Islet of Langerhans (tissue), 1 donor: ENCODE results near the gene VSIG10L.

Experiments
- FAIRE-seq: peaks from one replicate; lab custom pipeline; 2011; peaks lifted over from hg19 to GRCh38; lab: Jason Lieb, UNC

The VSIG10L gene

DNA sequence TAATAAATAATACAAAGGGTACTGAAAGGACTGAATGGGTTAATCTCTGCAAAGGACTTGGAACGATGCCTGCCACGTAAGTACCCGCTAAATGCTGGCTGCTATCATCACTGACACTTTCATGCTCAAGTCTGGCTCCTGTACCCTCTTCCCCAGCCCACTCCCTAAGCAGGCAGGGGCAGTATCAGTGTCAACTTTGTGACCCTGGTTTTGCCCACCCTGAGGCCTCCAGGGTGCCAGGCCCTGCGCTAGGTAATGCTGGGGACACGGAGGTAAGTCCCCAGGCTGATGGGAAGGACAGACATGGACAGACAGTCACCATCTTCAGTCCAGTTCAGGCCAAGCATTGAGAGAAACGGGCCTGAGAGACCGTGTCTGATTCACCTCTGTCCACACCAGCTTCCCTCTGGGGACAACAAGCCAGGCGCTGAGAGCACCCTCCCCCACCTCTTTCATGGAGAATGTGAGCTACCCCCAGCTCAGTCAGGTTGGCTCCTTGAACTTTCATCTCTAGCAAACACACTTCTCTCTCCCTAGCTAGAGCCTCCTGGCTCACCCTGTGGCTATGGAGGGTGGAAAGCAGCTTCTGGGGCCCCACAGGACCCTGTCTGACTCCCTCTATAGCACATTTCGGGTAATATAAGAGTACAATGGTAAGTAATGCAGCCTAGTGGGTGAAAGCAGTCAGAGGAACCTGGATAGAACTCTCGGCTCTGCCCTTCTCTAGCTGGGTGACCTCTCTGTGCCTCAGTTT lies 23.4 kb upstream of the VSIG10L start:
- FAIRE-seq = no peak

DNA sequence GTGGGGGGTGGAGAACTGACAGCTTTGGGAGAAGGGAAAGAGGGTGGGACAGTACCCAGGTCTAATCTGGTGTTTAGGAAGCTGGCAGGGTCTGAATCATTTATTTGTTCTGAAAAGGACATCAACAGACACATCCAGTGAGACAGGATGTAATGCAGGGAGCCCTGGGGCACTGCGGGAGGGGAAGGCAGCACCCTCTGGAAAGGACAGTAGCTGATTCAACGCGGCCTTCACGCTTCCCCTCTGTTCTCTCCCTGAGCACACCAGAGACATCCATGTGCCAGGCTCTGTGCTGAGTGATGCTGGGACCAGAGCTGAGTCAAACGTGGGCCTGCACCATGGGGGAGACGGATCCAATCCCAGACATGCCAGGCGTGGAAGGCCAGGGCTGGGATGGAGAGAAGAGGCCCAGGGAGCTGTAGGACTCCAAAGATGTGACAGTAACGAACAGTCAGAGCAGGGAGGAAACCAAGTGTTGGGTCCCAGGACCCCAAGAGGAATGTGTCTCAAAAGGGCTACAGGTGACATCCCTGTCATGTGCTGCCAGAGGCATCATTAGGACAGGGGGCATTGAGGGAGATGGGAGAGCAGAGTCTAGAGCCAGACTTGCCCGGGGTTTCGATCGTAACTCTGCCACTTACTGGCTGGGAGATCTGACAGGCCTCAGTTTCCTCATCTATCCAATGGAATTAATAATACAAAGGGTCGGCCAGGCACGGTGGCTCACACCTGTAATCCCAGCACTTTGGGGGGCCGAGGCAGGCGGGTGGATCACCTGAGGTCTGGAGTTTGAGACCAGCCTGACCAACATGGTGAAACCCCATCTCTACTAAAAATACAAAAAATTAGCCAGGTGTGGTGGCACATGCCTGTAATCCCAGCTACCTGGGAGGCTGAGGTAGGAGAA lies 22.5 kb upstream of the VSIG10L start:
- no peak for FAIRE-seq

DNA sequence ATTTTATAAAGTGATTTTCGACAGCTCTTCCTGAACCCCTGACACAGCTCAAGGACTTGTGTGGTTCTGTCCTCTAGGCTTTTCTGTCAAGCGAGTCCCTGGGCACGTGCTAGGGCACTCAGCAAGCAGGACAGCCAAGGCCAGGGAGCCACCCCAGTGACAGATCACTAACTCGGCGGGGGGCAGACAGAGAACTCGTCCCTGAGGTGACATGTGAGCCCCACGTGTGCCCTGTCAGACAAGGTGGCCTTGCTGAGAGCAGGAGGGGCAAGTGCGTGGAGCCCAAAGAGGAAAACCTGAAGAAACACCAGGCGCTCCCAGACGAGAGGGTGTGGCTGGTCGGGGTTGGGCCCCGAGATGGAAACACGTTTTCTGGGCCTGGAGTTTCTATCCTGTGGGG lies 19.3 kb upstream of the VSIG10L start:
- no peak for FAIRE-seq

DNA sequence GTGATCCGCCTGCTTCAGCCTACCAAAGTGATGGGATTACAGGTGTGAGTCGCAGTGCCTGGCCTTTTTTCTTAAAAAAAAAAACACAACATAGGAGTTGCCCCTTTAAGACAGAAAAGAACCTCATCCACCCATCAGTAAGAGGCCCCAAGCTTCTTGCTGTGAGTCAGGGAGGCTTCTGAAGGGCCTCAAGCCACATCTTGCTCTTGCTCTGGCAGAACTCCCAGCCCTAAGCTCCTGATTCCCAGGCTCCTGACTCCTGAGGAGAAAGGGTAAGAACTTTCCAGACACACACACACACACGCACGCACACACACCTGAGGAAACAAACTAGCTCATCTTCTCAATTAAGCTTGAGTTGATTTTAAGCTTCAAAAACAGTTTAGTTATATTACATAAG lies 17.4 kb upstream of the VSIG10L start:
- FAIRE-seq = no peak

DNA sequence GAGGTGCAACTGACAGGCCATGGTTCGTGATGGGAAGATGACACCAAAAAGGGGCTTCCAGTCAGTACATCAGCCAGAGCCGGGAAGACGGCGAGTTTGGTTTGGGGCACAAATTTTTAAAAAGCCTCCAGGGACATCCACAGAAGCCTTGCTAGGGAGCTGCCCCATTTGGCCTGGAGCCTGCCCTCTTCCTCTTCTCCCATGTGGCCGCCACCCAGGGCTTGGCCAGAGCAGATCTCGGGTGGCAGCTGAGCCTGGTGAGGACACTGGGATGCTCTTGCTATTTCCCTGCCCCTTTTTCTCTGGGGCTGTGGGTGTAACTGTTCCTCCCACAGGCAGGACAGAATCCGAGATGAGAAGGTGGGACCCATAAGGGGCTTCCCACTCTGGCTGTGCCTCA lies 16.0 kb upstream of the VSIG10L start:
- FAIRE-seq = no peak

DNA sequence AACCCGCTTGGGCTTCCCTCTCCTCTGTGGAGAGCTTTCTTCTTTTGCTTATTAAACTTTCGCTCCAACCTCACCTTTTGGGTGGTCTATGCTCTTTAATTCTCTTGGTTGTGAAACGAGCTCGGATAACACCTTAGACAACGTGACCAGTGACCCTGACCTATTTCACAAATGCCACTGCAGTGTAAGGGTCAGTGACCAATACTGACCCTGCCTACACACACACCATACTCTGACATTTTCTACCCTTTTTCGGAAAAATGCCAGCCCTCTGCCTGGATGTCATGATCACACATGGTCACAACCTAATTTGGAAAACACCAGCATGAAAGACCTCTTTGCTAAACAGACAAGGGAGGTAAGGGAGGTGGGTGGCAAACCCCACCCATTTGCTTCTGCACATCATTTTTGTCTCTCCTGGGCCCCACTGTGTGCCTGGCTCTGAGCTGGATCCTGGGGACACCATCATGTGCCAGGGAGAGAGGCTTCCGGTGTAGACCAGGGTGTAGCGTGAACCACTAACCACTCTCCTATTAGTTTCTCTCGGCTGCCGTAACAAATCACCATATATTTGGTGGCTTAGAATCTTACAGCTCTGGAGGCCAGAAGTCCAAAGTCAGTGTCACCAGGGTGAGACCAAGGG lies 14.3 kb upstream of the VSIG10L start:
- FAIRE-seq = no peak

DNA sequence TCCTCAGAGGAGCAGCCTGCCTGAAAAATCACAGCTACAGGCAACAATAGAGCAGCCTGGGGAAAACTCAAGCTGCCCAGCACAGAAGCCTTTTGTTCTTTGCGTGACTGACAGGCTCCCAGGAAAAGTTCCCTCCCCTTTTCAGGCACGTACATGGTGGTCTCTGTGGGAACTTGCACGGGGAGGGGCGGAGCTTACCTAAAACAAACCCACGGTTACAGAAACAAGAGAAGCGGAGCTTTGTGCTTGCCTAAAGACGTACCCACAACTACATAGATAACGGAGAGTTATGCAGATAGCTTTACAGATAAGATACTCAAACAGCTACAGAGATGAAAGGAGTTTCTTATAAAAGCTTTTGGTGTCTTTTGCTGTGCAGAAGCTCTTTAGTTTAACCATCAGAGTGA lies 12.8 kb upstream of the VSIG10L start:
- no peak for FAIRE-seq

DNA sequence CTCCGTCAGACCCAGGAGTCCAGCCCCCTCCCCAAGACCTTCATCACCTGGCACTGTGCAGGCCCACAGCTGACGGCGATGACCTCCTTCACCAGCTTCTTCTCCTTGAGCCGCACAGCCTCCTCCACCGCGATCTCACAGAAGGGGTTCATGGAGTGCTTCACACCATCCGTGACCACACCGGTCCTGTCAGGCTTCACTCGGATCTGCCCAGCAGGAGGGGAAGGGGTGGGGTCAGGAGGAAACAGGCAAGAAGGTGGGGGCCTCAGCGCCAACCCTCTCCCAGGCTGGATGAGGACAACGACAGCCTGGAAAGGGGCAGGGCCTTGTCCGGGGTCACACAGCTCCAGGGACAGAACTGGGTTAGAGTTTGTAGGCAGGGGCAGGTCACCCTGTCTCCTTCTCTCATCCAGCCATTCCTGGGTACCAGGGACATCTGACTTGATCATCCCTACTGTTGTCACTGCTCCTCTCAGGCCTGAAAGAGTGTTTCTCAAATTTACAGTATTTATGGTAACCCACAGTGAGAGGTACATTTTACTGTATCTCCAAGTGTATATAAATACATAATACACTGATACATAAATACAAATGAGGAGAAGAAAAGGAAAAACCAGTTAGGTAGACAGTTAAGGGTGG lies 12.3 kb upstream of the VSIG10L start:
- FAIRE-seq = no peak

DNA sequence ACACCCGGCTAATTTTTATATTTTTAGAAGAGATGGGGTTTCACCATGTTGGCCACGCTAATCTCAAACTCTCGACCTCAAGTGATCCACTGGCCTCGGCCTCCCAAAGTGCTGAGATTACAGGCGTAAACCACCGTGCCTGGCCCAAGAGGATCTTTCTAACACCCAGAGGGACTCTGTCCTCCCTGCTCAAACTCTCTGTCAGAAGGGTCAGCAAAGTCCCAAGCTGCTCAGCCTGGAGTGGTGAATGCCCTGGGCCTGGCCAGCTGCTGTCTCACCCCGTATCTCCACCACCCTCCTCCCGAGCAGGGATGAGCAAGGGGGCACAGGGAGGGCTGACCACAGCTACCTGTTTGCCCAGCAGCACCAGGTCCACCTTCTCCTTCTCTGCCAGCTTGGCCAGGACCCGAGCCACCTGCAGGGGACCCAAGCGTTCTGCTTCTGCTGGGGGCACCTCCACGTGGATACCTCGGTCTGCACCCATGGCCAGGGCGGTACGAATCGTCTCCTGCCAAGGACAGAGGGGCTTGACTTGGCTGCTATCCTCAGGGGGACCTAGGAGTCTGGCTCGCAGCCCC lies 10.9 kb upstream of the VSIG10L start:
- no peak for FAIRE-seq

DNA sequence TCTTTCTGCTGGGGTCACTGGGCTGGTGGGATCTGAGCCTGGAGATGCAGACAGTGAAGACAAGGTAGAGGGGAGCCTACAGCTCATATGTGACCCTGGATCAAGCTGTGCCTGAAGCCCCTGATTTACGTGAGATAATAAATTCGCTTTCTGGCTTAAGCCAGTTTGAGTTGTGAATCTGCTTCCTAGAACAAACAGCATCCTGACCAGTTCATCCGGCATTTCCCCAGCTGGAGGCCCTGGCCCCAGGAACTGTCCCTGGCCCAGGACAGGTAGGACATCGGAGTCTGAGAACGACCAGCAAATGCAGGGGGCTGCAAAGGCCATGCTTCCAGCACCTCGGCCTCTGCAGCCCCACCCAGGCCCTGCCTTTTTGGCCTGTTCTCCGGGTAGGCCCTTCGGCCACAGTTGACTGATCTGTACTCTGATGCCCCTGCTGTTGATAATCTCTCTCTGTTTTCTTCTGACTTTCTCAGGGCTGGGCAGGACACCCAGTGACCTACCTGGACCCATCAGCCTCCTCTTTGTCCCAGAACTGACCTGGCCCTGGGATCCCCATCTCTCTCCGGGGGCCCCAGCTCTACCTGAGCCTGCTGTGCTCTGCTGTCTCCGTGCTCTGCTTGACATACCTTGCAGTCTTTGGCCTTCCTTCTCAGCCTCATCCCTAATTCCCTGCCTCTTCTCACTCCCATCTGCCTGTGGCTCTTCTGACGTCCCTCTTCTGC lies 9.5 kb upstream of the VSIG10L start:
- no peak for FAIRE-seq

DNA sequence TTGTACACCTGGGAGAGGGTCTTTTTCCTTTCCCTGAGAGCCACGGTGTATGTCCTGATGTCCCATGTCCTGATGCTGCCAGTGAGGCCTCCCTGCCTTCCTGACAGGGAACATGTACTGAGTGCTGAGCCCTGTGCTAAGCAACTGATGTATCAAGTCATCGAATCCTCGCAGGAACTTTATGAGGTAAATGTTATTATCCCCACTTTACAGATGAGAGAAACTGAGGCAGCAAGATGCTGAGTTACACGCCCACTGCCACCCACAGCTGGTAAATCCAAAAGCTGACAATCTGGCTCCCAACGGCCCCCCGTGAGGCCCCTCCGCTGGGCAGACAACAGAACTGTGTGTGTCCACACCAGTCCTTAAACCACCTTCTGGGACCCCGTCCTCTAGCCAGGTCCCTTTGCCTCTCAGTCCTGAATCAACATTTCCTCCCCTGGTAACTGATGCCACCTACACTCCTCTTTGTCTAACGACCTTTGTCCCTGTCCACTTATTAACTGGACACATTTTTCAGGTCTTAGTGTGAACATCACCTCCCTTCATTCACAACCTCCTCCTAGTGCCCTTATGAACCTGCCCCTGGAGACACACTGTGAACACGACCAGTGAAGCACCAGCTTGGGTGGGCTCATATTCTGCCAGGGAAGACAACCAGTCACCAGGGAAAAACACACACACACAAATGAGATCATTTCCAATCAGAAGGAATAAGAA lies 5.4 kb upstream of the VSIG10L start:
- no peak for FAIRE-seq

DNA sequence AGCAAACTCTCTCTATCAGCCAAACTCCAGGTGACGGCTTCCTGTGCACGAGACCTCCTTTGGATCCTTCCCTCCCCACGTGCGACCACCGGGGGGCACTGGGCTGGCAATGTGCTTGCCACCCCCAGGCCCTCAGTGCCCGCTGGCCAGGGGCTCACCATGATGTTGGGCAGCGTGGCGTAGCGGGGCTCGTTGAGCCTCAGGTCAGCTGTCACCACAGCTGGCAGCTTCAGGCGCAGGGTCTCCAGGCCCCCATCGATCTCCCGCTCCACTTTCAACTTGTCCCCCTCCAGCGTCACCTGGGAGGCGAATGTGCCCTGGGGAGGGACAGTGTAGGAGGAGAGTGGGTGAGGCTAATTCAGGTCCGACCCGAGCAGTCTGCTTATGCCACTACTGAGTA lies 4.8 kb upstream of the VSIG10L start:
- no peak for FAIRE-seq

DNA sequence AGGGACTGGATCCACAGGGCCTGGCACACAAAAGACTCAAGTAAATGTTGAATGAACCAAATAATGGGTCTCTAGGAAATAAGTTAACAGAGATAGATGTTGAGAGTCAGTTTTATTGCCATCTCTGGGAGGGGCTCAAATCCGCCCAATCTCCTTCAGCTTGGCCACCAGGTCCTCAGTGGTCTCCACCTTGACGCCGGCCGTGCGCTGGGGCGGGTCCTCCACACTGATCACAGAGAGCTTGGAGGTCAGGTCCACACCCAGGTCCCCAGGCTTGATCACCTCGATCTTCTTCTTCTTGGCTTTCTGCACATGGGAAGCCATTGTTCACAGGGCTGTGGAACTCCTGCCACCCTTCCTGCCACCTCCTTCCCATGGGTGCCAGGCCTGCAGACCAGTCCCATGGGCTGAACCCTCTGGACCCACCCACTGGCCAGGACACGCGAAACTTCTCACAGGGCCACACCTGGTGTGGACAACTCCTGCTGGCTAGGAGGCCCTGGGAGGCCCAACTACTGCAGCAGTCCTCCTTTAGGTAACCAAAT lies 3.2 kb upstream of the VSIG10L start:
- FAIRE-seq = no peak

DNA sequence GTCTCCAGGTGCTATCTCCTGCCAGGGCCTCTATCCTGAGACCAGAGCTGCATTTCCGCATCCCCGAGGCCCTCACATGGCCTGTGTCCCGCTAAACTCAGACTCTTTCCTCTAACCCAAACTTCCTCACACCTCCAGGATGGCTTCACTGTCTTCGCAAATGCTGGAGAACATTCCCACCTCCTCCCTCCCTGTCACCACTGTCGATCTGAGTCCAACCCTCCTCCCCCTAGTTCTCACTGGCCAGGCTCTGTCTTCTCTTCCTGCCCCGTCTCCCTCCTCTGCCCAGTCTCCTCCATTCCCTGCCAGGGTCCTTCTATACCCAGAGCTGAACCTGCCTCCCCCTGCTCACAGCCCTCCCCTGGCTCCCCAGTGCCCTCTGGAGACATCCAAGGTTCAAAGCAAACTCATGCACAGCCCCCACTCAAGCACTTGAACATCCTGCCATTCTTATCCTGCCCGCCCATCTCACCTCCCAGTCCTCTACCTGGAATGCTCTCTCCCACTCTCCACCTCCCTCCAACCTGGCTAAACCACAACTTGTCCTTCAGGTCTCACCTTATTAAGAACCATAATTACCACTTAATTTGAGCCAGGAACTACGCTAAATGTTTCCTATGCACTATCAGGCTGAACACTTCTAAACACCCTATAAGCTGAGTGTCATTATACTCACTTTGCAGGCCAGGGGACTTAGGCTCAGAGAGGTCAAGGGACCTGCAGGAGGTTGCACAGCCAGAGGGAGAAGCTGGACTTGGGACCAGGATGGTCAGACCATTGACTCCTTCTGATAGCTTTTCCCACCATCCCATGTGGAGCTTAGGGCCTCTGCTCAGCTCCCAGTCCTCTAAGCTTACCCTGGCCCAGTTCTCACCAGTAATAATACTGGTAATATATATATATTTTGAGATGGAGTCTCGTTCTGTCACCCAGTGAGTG lies 961 bp upstream of the VSIG10L start:
- FAIRE-seq = no peak

DNA sequence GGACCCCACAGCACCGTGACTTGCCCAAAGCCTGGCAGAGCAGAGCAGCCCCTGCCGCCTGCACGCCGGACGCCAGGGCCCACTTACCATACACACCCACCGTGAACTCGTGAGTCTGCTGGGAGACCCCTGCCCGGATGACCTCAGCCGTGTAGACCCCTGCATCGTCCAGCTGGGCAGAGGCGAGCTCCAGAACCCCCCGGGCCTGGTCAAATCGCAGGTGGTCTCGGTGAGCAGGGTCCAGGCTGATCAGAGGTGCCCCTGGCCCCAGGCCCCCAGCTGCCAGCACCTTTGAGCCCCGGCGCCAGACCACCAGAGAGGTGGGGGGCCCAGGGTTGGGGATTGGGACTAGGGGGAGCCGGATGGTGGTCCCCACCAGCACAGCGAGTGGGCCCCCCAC lies 873 bp downstream of the VSIG10L start:
- FAIRE-seq = no peak

DNA sequence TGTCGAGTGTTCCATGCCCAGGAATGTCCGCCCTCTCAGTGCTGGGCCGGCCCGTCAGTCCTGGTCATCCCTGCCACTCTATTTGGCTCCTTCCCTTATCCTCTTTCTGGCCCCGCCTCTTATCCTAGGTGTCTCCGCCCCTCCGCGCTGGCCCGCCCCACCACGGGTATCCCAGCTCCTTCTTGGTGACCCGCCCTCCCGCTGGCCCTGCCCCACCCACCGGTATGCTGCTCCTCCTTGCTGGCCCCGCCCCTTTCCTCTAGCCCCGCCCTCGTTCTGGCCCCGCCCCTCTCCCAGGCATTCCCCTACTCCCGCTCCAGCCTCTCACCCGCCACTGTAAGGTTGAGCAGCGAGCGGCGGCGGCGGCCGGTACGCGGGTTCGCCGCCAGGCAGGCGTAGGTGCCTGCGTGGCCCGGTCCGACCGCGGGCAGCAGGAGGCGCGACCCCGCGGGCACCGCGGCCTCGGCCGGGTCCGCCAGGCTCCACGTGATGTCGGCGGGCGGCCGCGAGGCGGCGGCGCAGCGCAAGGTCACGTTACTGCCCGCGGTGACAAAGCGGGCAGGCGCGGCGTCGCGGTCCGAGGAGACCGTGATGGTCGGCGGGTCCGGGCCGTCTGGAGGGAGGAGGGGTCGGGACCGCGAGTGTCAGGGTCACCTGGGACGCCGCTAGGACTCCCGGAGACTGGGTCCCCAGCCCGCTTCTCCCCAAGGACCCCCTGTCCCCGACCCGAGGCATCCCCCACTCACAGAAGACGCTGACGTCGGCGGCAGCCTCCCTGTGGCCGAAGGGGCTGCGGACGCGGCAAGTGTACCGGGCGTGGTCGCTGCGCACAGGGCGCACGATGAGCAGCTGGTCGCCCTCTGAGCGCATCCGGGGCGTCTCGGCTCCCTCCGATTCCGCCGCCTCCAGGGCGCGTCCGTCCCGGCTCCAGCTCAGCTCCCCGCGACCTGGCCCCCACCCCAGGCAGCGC lies 2.0 kb downstream of the VSIG10L start:
- no peak for FAIRE-seq

DNA sequence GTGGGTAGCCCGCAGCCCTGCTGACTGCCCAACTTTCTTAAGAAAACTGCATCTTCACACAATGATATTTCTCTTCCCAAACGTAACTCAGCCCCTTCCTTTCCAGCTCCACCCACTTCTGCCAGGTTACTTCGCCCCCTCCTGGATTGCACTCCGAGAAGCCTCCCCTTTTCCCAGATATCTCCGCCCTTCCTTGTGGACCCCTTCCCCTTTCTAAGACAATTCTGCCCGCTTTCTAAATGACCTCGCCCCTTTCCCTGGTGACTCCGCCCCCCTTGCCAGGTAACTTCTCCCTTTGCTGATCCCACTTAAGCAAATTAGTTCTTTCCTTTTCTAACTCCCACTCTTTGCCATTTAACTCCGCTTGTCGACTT lies 2.6 kb downstream of the VSIG10L start:
- no peak for FAIRE-seq

DNA sequence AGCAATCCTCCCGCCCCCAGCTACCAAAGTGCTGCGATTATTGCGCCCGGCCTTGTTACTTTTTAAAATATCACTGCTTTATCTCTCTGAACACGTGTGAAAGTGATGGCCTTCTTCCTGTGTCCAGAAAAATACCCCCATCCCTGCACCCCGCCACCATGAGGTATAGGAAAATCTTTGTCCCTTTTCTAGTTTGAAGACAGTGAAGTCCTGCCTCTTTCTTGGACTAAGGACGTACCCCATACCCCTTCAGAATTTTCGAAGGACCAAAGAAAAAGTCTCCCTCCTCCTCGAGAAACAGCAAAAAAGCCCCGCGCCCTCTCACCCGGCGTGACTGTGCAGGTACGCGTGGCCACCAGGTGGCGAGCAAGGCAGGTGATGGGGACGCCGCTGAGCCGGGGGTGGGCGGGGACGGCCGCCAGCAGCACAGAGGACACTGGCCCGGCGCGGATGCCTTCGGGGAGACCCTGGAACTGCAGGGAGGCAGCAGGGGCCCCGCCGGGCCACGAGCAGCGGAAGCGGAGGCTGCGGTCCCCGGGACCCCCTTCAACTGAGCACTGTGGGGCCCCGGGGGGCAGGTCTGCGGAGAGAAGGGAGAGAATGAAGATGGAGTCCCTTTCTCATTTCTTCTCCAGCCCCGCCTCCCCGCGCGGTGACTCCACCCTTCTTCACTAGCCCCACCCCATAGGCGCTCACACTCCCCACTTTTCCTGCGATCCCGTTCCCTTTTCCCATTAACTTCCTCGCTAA lies 3.2 kb downstream of the VSIG10L start:
- FAIRE-seq = no peak
